Ishikawa (cell line): ENCODE measurements around the gene EML6.

Experiments
- CEBPB ChIP-seq: IDR thresholded peaks from 2 replicates; pipeline ENCODE4 v1.6.1; 2012
- CREB1 ChIP-seq: IDR thresholded peaks from 2 replicates; pipeline ENCODE4 v1.6.1; 2012; ENCODE audit warnings: low read depth
- EGR1 ChIP-seq: IDR thresholded peaks from 2 replicates; pipeline ENCODE4 v1.6.1; 2012
- EP300 ChIP-seq: IDR thresholded peaks from 2 replicates; pipeline ENCODE4 v1.6.1; 2012; ENCODE audit warnings: borderline replicate concordance
- FOXM1 ChIP-seq: IDR thresholded peaks from 2 replicates; pipeline ENCODE4 v1.6.1; 2012; ENCODE audit warnings: low read depth, borderline replicate concordance
- MAX ChIP-seq: IDR thresholded peaks from 2 replicates; pipeline ENCODE4 v1.6.1; 2012
- NFIC ChIP-seq: IDR thresholded peaks from 2 replicates; pipeline ENCODE4 v1.6.1; 2012
- RAD21 ChIP-seq: IDR thresholded peaks from 2 replicates; pipeline ENCODE4 v1.6.1; 2012; ENCODE audit warnings: low read depth
- REST ChIP-seq: IDR thresholded peaks from 2 replicates; pipeline ENCODE4 v1.6.1; 2012; ENCODE audit warnings: low read depth, mild to moderate bottlenecking
- TAF1 ChIP-seq: IDR thresholded peaks from 2 replicates; pipeline ENCODE4 v1.6.1; 2012; ENCODE audit warnings: low read depth, mild to moderate bottlenecking
- TCF12 ChIP-seq: IDR thresholded peaks from 2 replicates; pipeline ENCODE4 v1.6.1; 2012; ENCODE audit warnings: low read depth
- TEAD4 ChIP-seq: IDR thresholded peaks from 2 replicates; pipeline ENCODE4 v1.6.1; 2012
- USF1 ChIP-seq: IDR thresholded peaks from 2 replicates; pipeline ENCODE4 v1.6.1; 2012
- YY1 ChIP-seq: IDR thresholded peaks from 2 replicates; pipeline ENCODE4 v1.6.1; 2012; ENCODE audit warnings: low read depth
- ZBTB7A ChIP-seq: IDR thresholded peaks from 2 replicates; pipeline ENCODE4 v1.6.1; 2012; ENCODE audit warnings: low read depth

EML6 gene

GRCh38 chr2:55019526-55020258 is 296.2 kb downstream of the EML6 start:
- TF ChIP-seq ZBTB7A (no peak), MAX (no peak), CEBPB (no peak), YY1 (no peak), FOXM1 (no peak), CREB1 (no peak), EGR1 (no peak), REST (no peak), NFIC (no peak), USF1 (no peak), TAF1 (no peak), TEAD4 (no peak), RAD21 (no peak), EP300 (no peak), TCF12 (no peak)
